Vagina (tissue), 2 donors: ENCODE results near the gene HCN1.

Source experiments
- CTCF ChIP-seq, 3 experiments: fragments of 450-650 bp in 2 of 3; fragments of 200-600 bp in 1 of 3; sonication (generic) in 1 of 3; IDR thresholded peaks; one replicate each; pipeline ENCODE4 v1.5.1; 2017 to 2019; ENCODE audit warnings: antibody characterized with exemption in 3 of 3, mild to moderate bottlenecking in 2 of 3, moderate library complexity in 2 of 3
- POLR2A ChIP-seq, 2 donors: fragments of 450-650 bp; IDR thresholded peaks; one replicate each; pipeline ENCODE4 v1.6.1; 2017; ENCODE audit warnings: antibody characterized with exemption in 2 of 2, mild to moderate bottlenecking in 2 of 2, moderate library complexity in 2 of 2
- POLR2AphosphoS5 ChIP-seq, 2 donors: sonication (generic); formaldehyde crosslinking; IDR thresholded peaks; one replicate each; pipeline ENCODE4 v1.9.0; 2017; ENCODE audit warnings: antibody characterized with exemption in 2 of 2, mild to moderate bottlenecking in 2 of 2, low read depth in 1 of 2; ENCODE audit not compliant: insufficient read depth in 1 of 2

GRCh38 chr5:45695804-45696156 is 400 bp downstream of the HCN1 start:
- TF ChIP-seq CTCF (IDR thresholded peaks at IDR 0.05) (no peak), POLR2A (IDR thresholded peaks at IDR 0.05) (no peak), POLR2AphosphoS5 (IDR thresholded peaks at IDR 0.05; ENCODE audit: insufficient read depth in 1 of 2, low read depth in 1 of 2) (no peak)
